Suprapubic skin (tissue), 4 donors: ENCODE measurements around the gene RIPOR2. TPM values are rescaled to one million over a fixed set of nuclear protein-coding genes. Genes with fewer than 3 reads are reported as not detected.
"Not testable (repeated sequence)": the region's sequence is repeated elsewhere in the genome, so short reads cannot be mapped to it uniquely, and the experiment has no call there.

Source experiments
- DNase-seq, 2 donors: peaks; one replicate each; pipeline ENCODE4 v3.0.0-alpha.2; 2019; ENCODE audit warnings: low spot score in 2 of 2
- H3K27ac ChIP-seq: fragments of 200-600 bp; sonication (generic); one replicate; pipeline ENCODE4 v1.5.1; 2019
- H3K27me3 ChIP-seq: fragments of 200-600 bp; sonication (generic); one replicate; pipeline ENCODE4 v1.5.1; 2019
- H3K36me3 ChIP-seq: fragments of 200-600 bp; sonication (generic); one replicate; pipeline ENCODE4 v1.5.1; 2019
- H3K4me1 ChIP-seq: fragments of 200-600 bp; sonication (generic); one replicate; pipeline ENCODE4 v1.5.1; 2019
- H3K4me3 ChIP-seq: fragments of 200-600 bp; sonication (generic); one replicate; pipeline ENCODE4 v1.5.1; 2019; ENCODE audit warnings: mild to moderate bottlenecking
- H3K9me3 ChIP-seq: fragments of 200-600 bp; sonication (generic); one replicate; pipeline ENCODE4 v1.5.1; 2019
- CTCF ChIP-seq, 2 donors: fragments of 200-600 bp in 1 of 2; fragments of 450-650 bp in 1 of 2; sonication (generic) in 1 of 2; IDR thresholded peaks; one replicate each; pipeline ENCODE4 v1.5.1; 2016 to 2019; ENCODE audit warnings: antibody characterized with exemption in 2 of 2, mild to moderate bottlenecking in 1 of 2, moderate library complexity in 1 of 2
- EP300 ChIP-seq: sonication (generic); formaldehyde crosslinking; IDR thresholded peaks from one replicate; pipeline ENCODE4 v1.6.1; 2017; ENCODE audit warnings: antibody characterized with exemption
- POLR2A ChIP-seq, 2 donors: fragments of 450-650 bp; IDR thresholded peaks; one replicate each; pipeline ENCODE4 v1.6.1; 2017; ENCODE audit warnings: antibody characterized with exemption in 2 of 2, mild to moderate bottlenecking in 2 of 2, moderate library complexity in 2 of 2
- POLR2AphosphoS5 ChIP-seq, 3 donors: sonication (generic); formaldehyde crosslinking; IDR thresholded peaks; one replicate each; pipeline ENCODE4 v1.6.1; 2017; ENCODE audit warnings: antibody characterized with exemption in 3 of 3
- WGBS: methylation state at CpG from one replicate; pipeline ENCODE4 v1.1.5; 2018; 5-methylcytosine and 5-hydroxymethylcytosine counted together
- total RNA-seq, 4 donors: library from RNA; depleted of rRNA; stranded (reverse); fragments of >200 nt; gene quantifications; one replicate each; pipeline ENCODE4 v1.1.0, GENCODE V29; 2016

Gene RIPOR2
- total RNA-seq, 4 donors from 2014 or later, result 3.8 to 12.8 (median 11.4) TPM

GRCh38 chr6:24929242-24929641 lies 6.5 kb downstream of the RIPOR2 start:
- TF ChIP-seq POLR2AphosphoS5 (IDR thresholded peaks at IDR 0.05) (no peak), CTCF (IDR thresholded peaks at IDR 0.05) (no peak)
- Histone ChIP-seq H3K36me3 (no peaks in the 10 kb centered on the region), H3K27ac (no peak overlapping the region), H3K27me3 (no peaks in the 10 kb centered on the region), H3K9me3 (no peaks in the 10 kb centered on the region), H3K4me3 (no peak overlapping the region), H3K4me1 (peaks cover 12% of the 10 kb centered on the region)
- 27% methylated on average over 1 of the region's 1 CpG for WGBS
- DNase-seq, result no peak

- 78% methylated on average over 6 of the region's 6 CpGs for WGBS
These were observed 7.6 kb downstream of the RIPOR2 start for GRCh38 chr6:24927985-24928745.

GRCh38 chr6:24927277-24927955 lies 8.3 kb downstream of the RIPOR2 start:
- WGBS, result 92% methylated on average over 3 of the region's 3 CpGs
- peaks cover 12% of the 10 kb centered on the region for H3K4me1 ChIP-seq

More at GRCh38 chr6:24927985-24928745, 7.6 kb downstream of the RIPOR2 start:
- no peaks in the 10 kb centered on the region for H3K36me3 ChIP-seq
- TF ChIP-seq EP300 (no peak), CTCF (IDR thresholded peaks at IDR 0.05) (no peak), POLR2A (IDR thresholded peaks at IDR 0.05) (no peak), POLR2AphosphoS5 (IDR thresholded peaks at IDR 0.05) (no peak)
- H3K4me1 ChIP-seq, result peaks cover 12% of the 10 kb centered on the region
- DNase-seq, result no peak
- no peaks in the 10 kb centered on the region for H3K9me3 ChIP-seq
- no peak overlapping the region for H3K27ac ChIP-seq
- H3K27me3 ChIP-seq, result no peaks in the 10 kb centered on the region
- H3K4me3 ChIP-seq, result no peak overlapping the region

GRCh38 chr6:24926647-24927046 lies 9.1 kb downstream of the RIPOR2 start:
- DNase-seq, H3K4me1 ChIP-seq, H3K36me3 ChIP-seq, H3K27ac ChIP-seq, H3K4me3 ChIP-seq, H3K9me3 ChIP-seq, H3K27me3 ChIP-seq: not testable (repeated sequence)
- WGBS, result 96% methylated on average over 3 of the region's 3 CpGs

More at GRCh38 chr6:24927277-24927955, 8.3 kb downstream of the RIPOR2 start:
- no peak for DNase-seq
- Histone ChIP-seq H3K27me3 (no peaks in the 10 kb centered on the region), H3K9me3 (no peaks in the 10 kb centered on the region), H3K36me3 (no peaks in the 10 kb centered on the region), H3K27ac (no peak overlapping the region), H3K4me3 (no peak overlapping the region)
- no peak for TF ChIP-seq POLR2A (IDR thresholded peaks at IDR 0.05)
- no peak for TF ChIP-seq EP300
- TF ChIP-seq CTCF (IDR thresholded peaks at IDR 0.05), result no peak
- TF ChIP-seq POLR2AphosphoS5 (IDR thresholded peaks at IDR 0.05), result no peak

- Histone ChIP-seq H3K9me3 (no peaks in the 10 kb centered on the region), H3K27ac (no peak overlapping the region), H3K27me3 (no peaks in the 10 kb centered on the region), H3K4me3 (no peak overlapping the region), H3K36me3 (no peaks in the 10 kb centered on the region), H3K4me1 (peaks cover 6% of the 10 kb centered on the region)
- no peak for TF ChIP-seq POLR2AphosphoS5 (IDR thresholded peaks at IDR 0.05)
- TF ChIP-seq CTCF (IDR thresholded peaks at IDR 0.05), result no peak
- no peak for TF ChIP-seq EP300
- TF ChIP-seq POLR2A (IDR thresholded peaks at IDR 0.05), result no peak
- 68% methylated on average over 3 of the region's 3 CpGs for WGBS
- DNase-seq, result no peak
These were observed 9.6 kb downstream of the RIPOR2 start for GRCh38 chr6:24926192-24926591.
